HG03354 (cell line): ENCODE measurements around the gene ZDHHC8.
"Not testable (repeated sequence)": the region's sequence is repeated elsewhere in the genome, so short reads cannot be mapped to it uniquely, and the experiment has no call there.

Source experiments
- ATAC-seq: cut with Tn5 transposase; IDR thresholded peaks from one replicate; pipeline ENCODE4 v1.9.1; 2021; ENCODE audit warnings: mild to moderate bottlenecking; ENCODE audit not compliant: unreplicated experiment, poor library complexity, severe bottlenecking

Gene ZDHHC8

GRCh38 chr22:20154602-20155187 is 23.1 kb downstream of the ZDHHC8 start:
- no peak for ATAC-seq

DNA sequence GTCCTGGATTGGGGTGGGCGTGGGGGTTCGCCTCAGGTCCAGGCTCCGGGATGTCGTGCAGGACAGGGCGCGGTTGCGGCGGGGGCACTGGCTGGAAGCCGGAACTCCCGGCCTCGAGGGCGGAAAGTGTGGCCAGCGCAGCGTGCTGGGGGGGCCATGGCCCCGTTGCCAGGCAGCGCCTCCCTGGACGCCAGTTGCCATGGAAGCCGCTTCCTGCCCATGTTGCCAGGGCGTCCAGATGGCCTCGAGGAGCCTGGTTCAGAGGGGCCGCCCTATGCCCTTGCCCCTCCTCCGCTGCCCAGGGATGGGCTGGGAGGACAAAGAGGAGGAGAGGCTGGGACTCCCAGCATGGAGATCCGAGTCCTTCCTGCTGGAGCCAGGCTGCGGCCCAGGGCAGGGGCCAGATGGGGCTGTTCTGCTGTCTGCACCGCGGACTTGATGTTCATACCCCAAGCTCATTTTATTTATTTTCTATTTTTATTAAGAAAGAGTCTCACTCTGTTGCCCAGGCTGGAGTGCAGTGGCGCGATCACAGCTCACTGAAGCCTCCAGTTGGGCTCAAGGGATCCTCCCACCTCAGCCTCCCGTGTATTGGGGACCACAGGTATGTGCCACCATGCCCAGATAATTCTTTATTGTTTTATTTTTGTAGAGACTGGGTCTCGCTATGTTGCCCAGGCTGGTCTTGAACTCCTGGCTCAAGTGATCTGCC is 23.9 kb downstream of the ZDHHC8 start:
- no peak for ATAC-seq

DNA sequence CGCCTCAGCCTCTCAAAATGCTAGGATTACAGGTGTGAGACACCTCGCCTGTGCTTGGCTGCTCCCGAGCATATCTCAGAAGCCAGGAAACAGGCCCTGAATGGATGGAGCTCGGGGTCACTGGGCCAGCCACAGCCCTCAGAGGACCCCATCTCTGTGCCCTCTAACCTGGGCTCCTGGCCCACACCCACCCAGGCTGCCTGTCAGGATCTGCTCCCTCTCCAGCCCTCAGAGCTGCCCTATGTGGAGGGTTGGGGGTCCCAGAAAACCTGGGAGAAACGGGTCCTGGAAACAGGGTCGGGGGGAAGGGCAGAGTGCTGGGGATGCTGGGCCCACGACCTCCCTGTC is 24.4 kb downstream of the ZDHHC8 start:
- no peak for ATAC-seq

- no peak for ATAC-seq
These were observed 25.2 kb downstream of the ZDHHC8 start for GRCh38 chr22:20156611-20157429.

DNA sequence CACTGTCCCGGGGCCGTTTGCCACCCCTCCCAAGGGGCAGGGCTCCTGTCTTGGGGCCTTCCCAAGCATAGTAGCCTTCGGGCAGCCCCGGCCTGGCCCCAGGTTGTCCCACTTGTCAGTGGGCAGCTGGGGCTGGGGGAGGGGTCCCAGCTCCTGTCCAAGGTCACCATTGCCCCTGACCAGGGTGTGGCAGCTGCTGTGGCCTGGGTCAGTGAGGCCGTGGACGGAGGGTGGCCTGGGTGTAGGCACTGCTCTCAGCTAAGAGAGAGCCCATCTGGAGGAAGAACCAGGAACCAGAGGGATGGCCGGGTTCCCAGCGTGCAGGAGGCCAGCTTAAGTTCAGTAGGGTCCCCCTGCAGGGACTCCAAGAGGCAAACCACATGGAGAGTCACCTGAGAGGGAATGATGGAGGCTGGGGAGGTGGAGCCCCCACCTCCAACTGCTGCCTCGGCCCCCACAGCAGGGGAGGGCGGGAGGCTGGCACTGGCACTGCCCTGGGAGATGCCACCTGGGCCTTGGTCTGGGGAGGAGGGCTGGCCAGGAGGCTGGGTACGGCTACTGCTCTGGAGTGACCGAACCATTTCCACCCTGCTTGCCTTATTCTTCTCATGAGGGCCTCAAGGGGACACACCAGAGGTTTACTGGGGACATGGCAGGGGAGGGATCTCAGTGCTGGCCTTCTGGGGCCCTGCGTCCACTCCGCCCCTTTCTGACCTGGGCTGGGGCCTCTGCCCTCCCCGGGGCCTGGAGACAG is 26.0 kb downstream of the ZDHHC8 start:
- no peak for ATAC-seq

DNA sequence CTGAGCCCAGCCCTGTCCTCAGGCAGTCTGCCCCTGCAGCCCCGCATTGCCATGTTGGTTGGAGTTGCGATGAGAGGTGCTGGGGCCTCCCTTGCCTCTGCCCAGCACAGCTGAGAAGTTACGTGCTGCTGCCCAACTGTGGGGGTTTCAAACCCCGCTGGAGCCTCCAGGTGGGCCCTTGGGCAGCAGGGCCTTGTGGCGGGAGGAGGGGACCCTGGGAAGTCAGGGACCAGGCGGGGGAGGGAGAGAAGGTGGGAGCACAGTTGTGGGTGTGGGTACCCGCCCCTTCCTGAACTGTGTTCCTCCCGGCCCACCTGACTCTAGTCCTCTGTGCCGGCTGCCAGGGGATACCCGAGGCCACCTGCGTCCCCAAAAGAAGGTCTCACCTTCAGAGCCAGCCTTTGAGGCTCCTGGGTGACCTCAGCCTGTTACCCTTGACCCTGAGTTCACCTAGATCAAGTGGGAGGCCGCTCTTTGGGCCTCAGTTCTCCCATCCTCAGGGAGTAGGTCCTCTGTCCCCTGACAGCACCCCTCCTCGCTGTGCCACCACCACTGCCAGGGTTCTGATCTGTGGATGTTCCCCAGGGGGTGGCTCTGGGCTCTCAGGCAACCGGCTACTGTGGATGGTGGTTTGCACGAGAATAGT is 26.9 kb downstream of the ZDHHC8 start:
- ATAC-seq: no peak

DNA sequence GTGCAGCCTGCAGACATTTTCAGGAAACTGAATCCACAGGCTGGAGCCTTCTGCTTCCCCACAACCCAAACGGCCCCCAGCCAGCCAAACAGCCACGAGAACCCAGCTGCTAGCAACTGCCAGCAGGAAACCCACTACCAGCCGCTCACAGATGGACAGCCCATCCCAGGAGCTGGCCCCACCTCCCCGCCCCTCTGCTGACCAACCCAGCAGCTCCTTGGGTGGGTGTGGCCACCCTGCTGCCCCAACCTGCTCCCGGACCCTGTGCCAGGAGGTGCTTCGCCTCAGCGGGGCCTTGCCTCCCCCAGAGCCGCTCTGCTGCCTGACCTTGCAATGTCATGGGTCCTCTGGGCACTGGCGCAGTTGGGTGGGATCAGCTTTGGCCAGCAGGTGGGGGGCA is 27.5 kb downstream of the ZDHHC8 start:
- ATAC-seq: no peak

DNA sequence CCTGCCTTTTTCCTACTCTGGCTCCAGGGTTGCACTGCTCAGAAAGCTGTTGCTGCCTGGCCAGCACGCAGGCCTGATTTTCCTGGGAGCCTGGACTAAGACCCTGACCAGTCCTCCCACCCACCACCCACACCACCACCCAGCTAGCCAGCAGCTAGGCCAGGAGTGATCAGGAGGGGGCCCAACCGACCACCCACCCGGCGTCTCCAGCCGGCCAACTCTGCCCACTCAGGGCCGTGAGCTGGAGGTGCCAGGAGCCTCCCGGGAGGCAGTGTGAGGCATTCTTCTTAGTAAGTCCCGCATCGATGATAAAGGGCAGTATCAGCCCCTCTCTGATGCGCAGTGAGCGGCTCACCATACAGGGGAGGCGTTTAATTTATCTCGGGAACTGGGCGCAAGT is 27.9 kb downstream of the ZDHHC8 start:
- ATAC-seq: not testable (repeated sequence)

DNA sequence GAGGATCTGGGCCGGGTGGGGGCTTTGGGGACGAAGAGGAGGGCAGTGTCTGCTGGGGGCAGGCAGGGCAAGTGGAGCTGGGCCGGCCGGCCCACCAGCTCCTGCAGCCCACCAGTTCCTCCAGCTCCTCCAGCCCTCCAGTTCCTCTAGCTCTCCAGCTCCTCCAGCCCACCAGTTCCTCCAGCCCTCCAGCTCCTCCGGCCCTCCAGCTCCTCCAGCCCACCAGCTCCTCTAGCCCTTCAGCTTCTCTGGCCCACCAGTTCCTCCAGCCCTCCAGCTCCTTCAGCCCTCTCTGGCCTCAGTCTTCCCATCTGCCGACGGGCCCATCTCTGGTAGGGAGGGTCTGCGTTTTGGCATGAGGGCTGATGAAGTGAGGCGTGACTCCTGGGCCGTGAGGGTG is 28.4 kb downstream of the ZDHHC8 start:
- no peak for ATAC-seq

DNA sequence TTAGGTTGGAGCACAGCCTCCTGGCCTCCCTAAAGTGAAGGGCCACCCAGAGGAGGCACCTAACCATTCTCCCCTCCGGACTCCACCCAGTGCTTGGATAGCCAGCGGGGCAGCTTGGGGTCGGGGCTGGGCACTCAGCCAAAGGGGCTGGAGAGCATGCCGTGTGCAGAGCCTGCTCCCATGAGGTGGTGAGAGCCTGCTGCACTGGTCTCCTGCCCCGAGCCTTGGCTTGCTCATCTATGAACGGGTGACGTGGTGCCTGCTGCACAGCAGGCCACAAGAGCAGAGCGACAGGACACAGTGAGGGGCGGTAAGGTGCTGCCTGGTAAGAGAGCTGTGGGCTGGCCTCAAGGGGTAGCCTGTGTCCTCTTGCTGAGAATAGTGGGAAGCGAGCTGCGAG is 33.3 kb downstream of the ZDHHC8 start:
- no peak for ATAC-seq

- no peak for ATAC-seq
These were observed 33.8 kb downstream of the ZDHHC8 start for GRCh38 chr22:20165421-20165820.

GRCh38 chr22:20165913-20166312 is 34.3 kb downstream of the ZDHHC8 start:
- no peak for ATAC-seq

- no peak for ATAC-seq
These were observed 35.1 kb downstream of the ZDHHC8 start for GRCh38 chr22:20166703-20167102.

DNA sequence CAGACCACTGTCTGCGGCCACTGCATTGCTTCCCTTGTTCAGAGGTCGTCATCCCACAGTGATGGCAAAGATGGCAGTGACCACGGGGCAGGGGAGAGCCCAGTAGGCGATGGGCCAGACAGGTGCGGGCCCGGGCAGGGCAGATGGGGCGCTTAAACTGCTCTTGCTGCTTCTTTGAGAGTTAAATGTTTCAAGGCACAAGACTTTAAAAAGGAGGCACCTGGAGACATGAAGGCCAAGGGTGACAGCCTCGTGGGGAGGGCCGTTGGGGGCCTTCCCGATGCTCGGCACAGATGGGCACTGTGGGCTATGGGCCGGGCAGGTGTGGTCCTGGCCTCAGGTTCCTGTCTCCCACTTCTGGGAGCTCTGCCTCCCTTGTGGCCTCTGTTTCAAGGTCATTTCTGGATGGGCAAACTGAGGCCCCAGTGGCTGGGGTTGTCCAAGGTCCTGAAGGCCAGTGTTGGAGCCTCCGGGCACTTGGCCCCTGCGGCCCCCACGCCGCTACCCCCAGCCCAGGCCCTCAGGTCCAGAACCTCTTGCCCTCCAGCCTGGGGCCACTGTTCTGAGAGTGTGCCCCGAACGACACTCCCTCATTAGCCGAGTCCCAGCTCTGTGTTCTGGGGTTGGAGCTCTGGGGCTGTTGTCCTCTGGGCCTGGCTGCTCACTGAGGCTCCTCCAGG is 36.2 kb downstream of the ZDHHC8 start:
- no peak for ATAC-seq

- ATAC-seq: no peak
These were observed 37.7 kb downstream of the ZDHHC8 start for GRCh38 chr22:20169253-20169822.

DNA sequence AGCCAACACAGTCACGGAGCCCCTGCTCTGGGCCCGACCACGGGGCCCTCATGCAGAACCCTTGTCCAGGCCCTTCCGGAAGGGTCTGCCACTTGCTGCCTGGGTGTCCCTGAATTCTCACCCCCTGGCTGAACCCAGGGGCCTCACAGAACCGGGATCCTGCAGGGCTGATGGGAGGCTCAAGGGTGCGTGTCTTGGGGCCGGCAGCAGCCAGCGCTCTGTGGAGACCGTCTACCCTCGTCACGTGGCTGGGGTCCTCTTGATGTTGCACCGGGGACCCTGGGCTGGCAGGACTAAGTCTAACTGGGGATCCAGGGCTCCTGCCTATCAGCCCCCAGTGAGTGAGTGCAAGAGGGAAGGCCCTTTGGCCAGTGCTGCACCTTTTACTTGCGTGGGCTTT is 38.6 kb downstream of the ZDHHC8 start:
- ATAC-seq: no peak

- ATAC-seq: no peak
These were observed 39.9 kb downstream of the ZDHHC8 start for GRCh38 chr22:20171288-20172140.

DNA sequence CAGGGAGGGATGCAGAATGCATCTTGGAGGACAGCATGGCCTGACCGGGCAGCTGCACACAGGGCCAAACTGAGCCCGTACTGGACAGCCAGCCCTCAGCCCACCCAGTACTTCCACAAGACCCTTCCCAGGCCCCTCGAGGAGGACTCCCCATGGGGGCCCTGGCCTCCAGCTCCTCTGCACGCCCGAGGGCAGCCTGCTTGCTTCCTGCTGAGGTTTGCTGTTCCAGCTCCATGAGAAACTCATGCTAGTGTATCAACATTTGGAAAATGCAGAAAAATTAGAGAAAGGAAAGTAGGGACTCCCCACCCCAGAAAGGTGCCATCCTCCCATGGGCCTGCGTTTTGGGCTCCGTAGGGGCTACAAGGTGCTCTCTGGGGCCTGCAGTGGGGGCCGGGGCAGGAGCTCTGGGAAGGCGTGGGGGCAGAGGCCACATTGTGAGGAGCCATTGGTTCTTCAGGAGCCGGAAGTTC is 40.6 kb downstream of the ZDHHC8 start:
- ATAC-seq: no peak
